22Rv1 (cell line): ENCODE data around the gene ABCC9.

Source experiments
- H3K27ac ChIP-seq: fragments of 450-650 bp; 2 replicates; pipeline ENCODE4 v1.5.1; 2017
- ZFX ChIP-seq: fragments of 450-650 bp; IDR thresholded peaks from 2 replicates; pipeline ENCODE4 v1.6.1; 2017; ENCODE audit warnings: antibody characterized with exemption, borderline replicate concordance
- TF ChIP-seq, protein P1 (sequence below): fragments of 450-650 bp; IDR thresholded peaks from 2 replicates; pipeline ENCODE4 v1.5.1; 2017; ENCODE audit warnings: mild to moderate bottlenecking

The ABCC9 gene

DNA sequence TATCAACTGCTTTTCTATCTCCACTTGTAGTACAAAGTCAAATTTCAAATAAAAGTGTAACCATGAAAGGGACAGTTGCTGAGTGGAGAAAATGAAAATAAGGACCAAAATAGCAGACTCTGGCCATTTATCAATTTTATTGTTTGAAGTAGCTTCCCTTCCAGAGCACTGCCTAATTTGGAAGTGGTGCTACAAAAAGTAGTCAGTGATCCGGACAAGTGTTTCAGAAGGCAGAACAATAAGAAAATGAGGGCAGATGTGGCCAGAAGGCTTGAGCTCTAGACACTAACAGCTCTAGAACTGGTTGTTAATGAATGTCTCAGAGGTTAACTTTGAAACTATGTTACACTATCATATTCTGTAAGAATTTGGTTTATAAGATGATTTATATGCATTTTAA lies 48.9 kb downstream of the ABCC9 start:
- TF ChIP-seq ZFX: no peak
- TF ChIP-seq, protein P1, sequence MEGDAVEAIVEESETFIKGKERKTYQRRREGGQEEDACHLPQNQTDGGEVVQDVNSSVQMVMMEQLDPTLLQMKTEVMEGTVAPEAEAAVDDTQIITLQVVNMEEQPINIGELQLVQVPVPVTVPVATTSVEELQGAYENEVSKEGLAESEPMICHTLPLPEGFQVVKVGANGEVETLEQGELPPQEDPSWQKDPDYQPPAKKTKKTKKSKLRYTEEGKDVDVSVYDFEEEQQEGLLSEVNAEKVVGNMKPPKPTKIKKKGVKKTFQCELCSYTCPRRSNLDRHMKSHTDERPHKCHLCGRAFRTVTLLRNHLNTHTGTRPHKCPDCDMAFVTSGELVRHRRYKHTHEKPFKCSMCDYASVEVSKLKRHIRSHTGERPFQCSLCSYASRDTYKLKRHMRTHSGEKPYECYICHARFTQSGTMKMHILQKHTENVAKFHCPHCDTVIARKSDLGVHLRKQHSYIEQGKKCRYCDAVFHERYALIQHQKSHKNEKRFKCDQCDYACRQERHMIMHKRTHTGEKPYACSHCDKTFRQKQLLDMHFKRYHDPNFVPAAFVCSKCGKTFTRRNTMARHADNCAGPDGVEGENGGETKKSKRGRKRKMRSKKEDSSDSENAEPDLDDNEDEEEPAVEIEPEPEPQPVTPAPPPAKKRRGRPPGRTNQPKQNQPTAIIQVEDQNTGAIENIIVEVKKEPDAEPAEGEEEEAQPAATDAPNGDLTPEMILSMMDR: no peak
- H3K27ac ChIP-seq: no peak overlapping the region

GRCh38 chr12:21891751-21892217 lies 49.4 kb downstream of the ABCC9 start:
- TF ChIP-seq, protein P1: no peak
- TF ChIP-seq ZFX: no peak
- no peak overlapping the region for H3K27ac ChIP-seq

- no peak overlapping the region for H3K27ac ChIP-seq
- TF ChIP-seq ZFX: no peak
- TF ChIP-seq, protein P1: no peak
Observed at GRCh38 chr12:21888276-21888863, 52.9 kb downstream of the ABCC9 start.

DNA sequence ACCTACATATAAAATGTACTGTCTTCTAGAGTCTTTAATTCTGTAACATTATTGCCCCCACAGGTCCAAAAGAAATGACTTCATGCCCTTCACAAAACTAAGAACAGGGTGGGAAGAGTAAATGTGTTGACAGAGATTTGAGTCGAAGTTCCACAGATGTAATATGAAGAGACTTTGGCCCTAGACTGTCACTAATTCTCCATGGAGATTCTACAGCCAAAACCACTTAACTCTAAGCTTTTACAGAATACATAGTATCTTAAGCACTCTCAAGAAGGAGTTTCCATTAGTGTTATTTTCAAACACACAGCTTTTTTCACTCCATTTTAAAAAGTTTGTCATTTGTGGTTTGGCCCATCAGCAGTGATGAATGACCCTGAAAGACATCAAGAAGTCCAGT lies 56.3 kb downstream of the ABCC9 start:
- no peak overlapping the region for H3K27ac ChIP-seq
- TF ChIP-seq, protein P1: no peak
- TF ChIP-seq ZFX: no peak

GRCh38 chr12:21882635-21883034 lies 58.6 kb downstream of the ABCC9 start:
- H3K27ac ChIP-seq: no peak overlapping the region
- no peak for TF ChIP-seq ZFX
- TF ChIP-seq, protein P1: no peak

DNA sequence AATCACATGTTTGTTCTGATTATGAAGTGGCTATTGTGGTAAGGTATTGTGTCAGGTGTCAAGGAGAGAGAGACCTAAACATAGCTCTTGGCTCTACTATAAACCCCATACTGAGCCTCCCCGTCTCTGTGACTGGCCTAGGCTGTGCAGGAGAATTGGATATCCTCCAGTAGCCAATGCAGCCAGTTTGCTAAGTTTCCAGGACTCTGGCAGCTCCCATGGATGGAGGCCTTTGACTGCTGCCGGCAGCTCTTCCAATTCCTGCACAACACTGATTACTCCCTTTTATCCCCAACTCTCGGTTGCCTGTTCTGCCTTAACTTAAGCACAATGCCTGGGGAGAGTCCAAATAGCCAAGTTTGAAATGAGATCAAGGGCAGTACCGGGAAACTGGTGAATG lies 59.3 kb downstream of the ABCC9 start:
- TF ChIP-seq, protein P1: no peak
- TF ChIP-seq ZFX: no peak
- H3K27ac ChIP-seq: no peak overlapping the region

DNA sequence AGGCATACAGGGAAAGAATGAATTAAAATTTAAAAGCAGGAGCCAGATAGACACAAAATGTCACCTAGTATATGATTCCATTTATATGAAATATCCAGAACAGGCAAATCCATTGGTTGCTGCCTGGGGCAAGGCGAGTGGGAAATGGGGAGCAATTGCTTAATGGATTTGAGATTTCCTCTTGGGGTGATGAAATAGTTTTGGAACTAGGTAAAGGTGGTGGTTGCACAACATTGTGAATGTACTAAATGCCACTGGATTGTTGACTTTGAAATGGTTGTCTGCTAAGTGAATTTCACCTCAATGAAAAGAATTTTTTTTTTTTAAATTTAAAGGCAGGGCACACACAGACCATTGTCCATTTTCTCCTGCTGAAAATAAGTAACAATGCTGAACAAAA lies 61.9 kb downstream of the ABCC9 start:
- no peak for TF ChIP-seq ZFX
- TF ChIP-seq, protein P1: no peak
- no peak overlapping the region for H3K27ac ChIP-seq
